NB4 (cell line): ENCODE data around the gene ABTB2.

Source experiments
- POLR2A ChIP-seq: IDR thresholded peaks from 2 replicates; pipeline ENCODE4 v1.6.1; 2011; ENCODE audit warnings: mild to moderate bottlenecking; ENCODE audit not compliant: insufficient read length; ENCODE audit errors: extremely low read depth
- TF ChIP-seq, protein P1 (sequence below): IDR thresholded peaks from one replicate; pipeline ENCODE4 v1.5.1; 2012; ENCODE audit warnings: low read depth, low read length

DNA sequence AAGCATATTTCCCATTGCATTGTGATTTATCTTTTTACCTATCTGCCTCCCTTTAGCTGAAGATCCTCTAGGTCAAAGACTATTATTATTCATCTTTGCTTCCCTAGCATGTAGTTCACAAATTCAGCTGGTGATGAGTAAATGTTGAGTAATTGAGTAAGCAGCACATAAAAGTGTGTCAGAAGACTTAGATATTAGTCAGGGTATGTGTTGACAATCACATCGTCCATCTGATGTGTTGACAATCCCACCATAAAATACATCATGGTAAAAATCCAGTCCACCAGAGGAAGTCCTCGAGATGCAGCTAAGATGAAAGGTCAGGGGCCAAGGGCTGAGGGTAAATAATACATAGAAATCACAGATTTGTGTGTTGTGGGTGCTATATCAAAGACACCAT, 22.9 kb upstream of the ABTB2 start:
- TF ChIP-seq POLR2A: no peak
- TF ChIP-seq, protein P1, sequence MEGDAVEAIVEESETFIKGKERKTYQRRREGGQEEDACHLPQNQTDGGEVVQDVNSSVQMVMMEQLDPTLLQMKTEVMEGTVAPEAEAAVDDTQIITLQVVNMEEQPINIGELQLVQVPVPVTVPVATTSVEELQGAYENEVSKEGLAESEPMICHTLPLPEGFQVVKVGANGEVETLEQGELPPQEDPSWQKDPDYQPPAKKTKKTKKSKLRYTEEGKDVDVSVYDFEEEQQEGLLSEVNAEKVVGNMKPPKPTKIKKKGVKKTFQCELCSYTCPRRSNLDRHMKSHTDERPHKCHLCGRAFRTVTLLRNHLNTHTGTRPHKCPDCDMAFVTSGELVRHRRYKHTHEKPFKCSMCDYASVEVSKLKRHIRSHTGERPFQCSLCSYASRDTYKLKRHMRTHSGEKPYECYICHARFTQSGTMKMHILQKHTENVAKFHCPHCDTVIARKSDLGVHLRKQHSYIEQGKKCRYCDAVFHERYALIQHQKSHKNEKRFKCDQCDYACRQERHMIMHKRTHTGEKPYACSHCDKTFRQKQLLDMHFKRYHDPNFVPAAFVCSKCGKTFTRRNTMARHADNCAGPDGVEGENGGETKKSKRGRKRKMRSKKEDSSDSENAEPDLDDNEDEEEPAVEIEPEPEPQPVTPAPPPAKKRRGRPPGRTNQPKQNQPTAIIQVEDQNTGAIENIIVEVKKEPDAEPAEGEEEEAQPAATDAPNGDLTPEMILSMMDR: no peak
